Peyer's patch (tissue), 4 donors: ENCODE results near the gene CDCA4. TPM values are rescaled to one million over a fixed set of nuclear protein-coding genes. Genes with fewer than 3 reads are reported as not detected.

ENCODE experiments used
- DNase-seq, 3 donors: peaks; one replicate each; pipeline ENCODE4 v3.0.0-alpha.2; 2017 to 2019
- H3K27ac ChIP-seq, 4 donors: fragments of 200-600 bp; sonication (generic); one replicate each; pipeline ENCODE4 v1.5.1; 2016 to 2019
- H3K27me3 ChIP-seq, 2 donors: fragments of 200-600 bp; sonication (generic); one replicate each; pipeline ENCODE4 v1.5.1; 2019
- H3K36me3 ChIP-seq, 3 donors: fragments of 200-600 bp; sonication (generic); one replicate each; pipeline ENCODE4 v1.5.1; 2016 to 2019
- H3K4me1 ChIP-seq, 4 donors: fragments of 200-600 bp; sonication (generic); one replicate each; pipeline ENCODE4 v1.5.1; 2016 to 2019
- H3K4me3 ChIP-seq, 4 donors: fragments of 200-600 bp; sonication (generic); 1 replicate in 3 of 4; 2 replicates in 1 of 4; pipeline ENCODE4 v1.5.1; 2016 to 2019; ENCODE audit warnings: mild to moderate bottlenecking in 1 of 4
- H3K9me3 ChIP-seq, 4 donors: fragments of 200-600 bp; sonication (generic); one replicate each; pipeline ENCODE4 v1.5.1; 2016 to 2019; ENCODE audit warnings: mild to moderate bottlenecking in 1 of 4
- POLR2A ChIP-seq, 2 donors: fragments of 450-650 bp; IDR thresholded peaks; one replicate each; pipeline ENCODE4 v1.5.1; 2017; ENCODE audit warnings: antibody characterized with exemption in 2 of 2, mild to moderate bottlenecking in 2 of 2, moderate library complexity in 2 of 2
- total RNA-seq, 4 donors: library from RNA; depleted of rRNA; stranded (reverse); fragments of >200 nt; gene quantifications; one replicate each; pipeline ENCODE4 v1.1.0, GENCODE V29; 2016
- TF ChIP-seq, protein P1 (sequence below), 6 experiments: fragments of 450-650 bp in 4 of 6; fragments of 200-600 bp in 2 of 6; sonication (generic) in 1 of 6; IDR thresholded peaks; one replicate each; pipeline ENCODE4 v1.5.1; 2017 to 2019; ENCODE audit warnings: antibody characterized with exemption in 6 of 6, mild to moderate bottlenecking in 3 of 6, moderate library complexity in 1 of 6

CDCA4 gene
- total RNA-seq, 4 donors from 2014 or later = 3.7 to 9.1 (median 6.6) TPM

DNA sequence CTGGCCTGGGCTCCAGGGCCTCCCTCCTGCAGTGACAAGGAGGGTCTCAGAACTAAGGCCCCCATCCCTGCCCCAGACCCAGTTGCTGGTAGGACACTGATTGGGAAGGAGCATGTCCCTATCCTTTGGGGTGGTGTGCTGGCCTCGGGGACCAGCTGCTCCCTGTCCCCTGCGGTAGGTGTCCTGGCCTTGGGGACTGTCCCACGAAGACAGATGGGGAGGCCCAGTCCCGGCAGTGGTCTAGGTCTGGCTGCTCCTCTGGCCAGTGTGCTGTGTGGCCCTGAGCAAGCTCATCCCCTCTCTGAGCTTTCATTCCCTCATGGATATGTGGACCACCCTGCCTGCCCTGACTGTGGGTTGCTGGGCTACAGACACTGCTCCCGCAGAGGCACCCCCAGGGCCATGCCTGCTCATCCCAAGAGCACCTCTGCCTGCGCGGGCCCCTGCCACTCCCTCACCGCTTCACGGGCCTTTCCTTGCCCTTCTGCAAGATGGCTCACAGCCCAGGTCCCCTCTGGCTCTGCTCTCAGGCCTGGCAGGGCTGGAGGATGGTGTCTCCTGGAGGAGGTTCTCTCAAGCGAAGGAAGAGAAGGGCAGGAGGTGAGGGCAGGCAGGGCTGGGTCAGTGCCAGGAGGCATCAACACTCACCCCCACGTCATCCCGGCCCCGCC is 55.2 kb downstream of the CDCA4 start:
- H3K4me3 ChIP-seq = no peak overlapping the region
- TF ChIP-seq, protein P1, sequence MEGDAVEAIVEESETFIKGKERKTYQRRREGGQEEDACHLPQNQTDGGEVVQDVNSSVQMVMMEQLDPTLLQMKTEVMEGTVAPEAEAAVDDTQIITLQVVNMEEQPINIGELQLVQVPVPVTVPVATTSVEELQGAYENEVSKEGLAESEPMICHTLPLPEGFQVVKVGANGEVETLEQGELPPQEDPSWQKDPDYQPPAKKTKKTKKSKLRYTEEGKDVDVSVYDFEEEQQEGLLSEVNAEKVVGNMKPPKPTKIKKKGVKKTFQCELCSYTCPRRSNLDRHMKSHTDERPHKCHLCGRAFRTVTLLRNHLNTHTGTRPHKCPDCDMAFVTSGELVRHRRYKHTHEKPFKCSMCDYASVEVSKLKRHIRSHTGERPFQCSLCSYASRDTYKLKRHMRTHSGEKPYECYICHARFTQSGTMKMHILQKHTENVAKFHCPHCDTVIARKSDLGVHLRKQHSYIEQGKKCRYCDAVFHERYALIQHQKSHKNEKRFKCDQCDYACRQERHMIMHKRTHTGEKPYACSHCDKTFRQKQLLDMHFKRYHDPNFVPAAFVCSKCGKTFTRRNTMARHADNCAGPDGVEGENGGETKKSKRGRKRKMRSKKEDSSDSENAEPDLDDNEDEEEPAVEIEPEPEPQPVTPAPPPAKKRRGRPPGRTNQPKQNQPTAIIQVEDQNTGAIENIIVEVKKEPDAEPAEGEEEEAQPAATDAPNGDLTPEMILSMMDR (IDR thresholded peaks at IDR 0.05) = no peak
- TF ChIP-seq POLR2A (IDR thresholded peaks at IDR 0.05) = no peak
- DNase-seq = no peak

DNA sequence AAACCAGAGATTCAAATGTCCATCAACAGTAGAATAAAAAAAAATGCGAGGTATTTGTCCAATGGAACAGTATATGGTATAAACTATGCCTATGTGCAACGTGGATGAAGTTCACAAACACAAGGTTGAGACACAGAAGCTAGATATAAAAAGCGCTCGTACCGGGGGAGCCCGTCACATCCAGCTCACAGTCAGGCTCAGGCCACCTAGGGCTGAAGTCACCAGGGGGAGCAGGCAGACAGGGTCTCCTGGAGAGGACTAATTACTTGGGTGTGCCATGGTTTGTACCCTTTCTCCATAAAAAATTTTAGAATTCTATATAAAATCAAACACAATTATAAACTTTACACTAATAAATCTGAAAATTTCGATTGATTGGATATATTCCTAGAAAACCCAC is 56.3 kb downstream of the CDCA4 start:
- no peak overlapping the region for H3K27ac ChIP-seq
- H3K4me3 ChIP-seq = no peak overlapping the region
- no peaks in the 10 kb centered on the region for H3K9me3 ChIP-seq
- peaks cover 0 to 31% (median 13%) of the 10 kb centered on the region in 4 donors for H3K4me1 ChIP-seq
- no peaks in the 10 kb centered on the region for H3K27me3 ChIP-seq
- no peak for DNase-seq
- no peak for TF ChIP-seq POLR2A (IDR thresholded peaks at IDR 0.05)
- TF ChIP-seq, protein P1 (IDR thresholded peaks at IDR 0.05) = no peak
- H3K36me3 ChIP-seq = no peaks in the 10 kb centered on the region

More for the DNA sequence above, 55.2 kb downstream of the CDCA4 start:
- H3K27ac ChIP-seq = no peak overlapping the region
- peaks cover 0 to 43% (median 13%) of the 10 kb centered on the region in 4 donors for H3K4me1 ChIP-seq
- no peaks in the 10 kb centered on the region for H3K9me3 ChIP-seq
- no peaks in the 10 kb centered on the region for H3K36me3 ChIP-seq
- no peaks in the 10 kb centered on the region for H3K27me3 ChIP-seq

Other genes starting within 250 kb of the CDCA4 start
- 100 to 1,000 TPM in 2 of 4 donors, 10 to 100 TPM in 2; 85.6 to 259 (median 111) TPM for gene AKT1, start 225.3 kb downstream of the CDCA4 start, total RNA-seq
- 10 to 100 TPM in 2 of 4 donors, 1 to 10 TPM in 2; 2.5 to 14.7 (median 10.9) TPM for gene ZBTB42, start 220.0 kb downstream of the CDCA4 start, total RNA-seq
- gene CEP170B, start 155.8 kb downstream of the CDCA4 start, total RNA-seq = 100 to 1,000 TPM in 1 of 4 donors, 10 to 100 TPM in 3; 42.1 to 112 (median 83.8) TPM
- gene PLD4, start 96.2 kb downstream of the CDCA4 start, total RNA-seq = 1 to 10 TPM in 2 of 4 donors, not detected in 2; 1.7 to 4.1 TPM
- 10 to 100 TPM in 3 of 4 donors, 1 to 10 TPM in 1; 3.2 to 19.0 (median 10.7) TPM for gene AHNAK2, start 42.7 kb downstream of the CDCA4 start, total RNA-seq
- 1 to 10 TPM in 2 of 4 donors, under 1 TPM in 1, not detected in 1; 0.88 to 3.8 (median 2.8) TPM for gene CLBA1, start 35.3 kb downstream of the CDCA4 start, total RNA-seq
- 10 to 100 TPM in 1 of 4 donors, 1 to 10 TPM in 3; 1.5 to 29.7 (median 4.2) TPM for gene GPR132, start 44.3 kb upstream of the CDCA4 start, total RNA-seq
- gene JAG2, start 147.7 kb upstream of the CDCA4 start, total RNA-seq = 10 to 100 TPM in 3 of 4 donors, 1 to 10 TPM in 1; 7.5 to 33.0 (median 11.2) TPM
- gene NUDT14, start 160.2 kb upstream of the CDCA4 start, total RNA-seq = 10 to 100 TPM in 3 of 4 donors, 1 to 10 TPM in 1; 6.6 to 47.7 (median 25.7) TPM
- 10 to 100 TPM; 32.2 to 67.5 (median 55.5) TPM for gene BTBD6, start 227.4 kb upstream of the CDCA4 start, total RNA-seq